GM13976 (cell line): ENCODE measurements around the gene ROMO1.

Experiments
- DNase-seq: peaks from one replicate; pipeline ENCODE4 v3.0.0; 2012; ENCODE audit warnings: low spot score
- in situ Hi-C: fragments of 300-500 bp; cut with MboI; formaldehyde crosslinking; loops from one replicate; pipeline ENCODE4 v1.12.0; 2022; ENCODE audit warnings: low sequenced_read_pairs, mixed read lengths, inconsistent platforms; ENCODE audit not compliant: unreplicated experiment
- TF ChIP-seq, protein P1 (sequence below): IDR thresholded peaks from 2 replicates; pipeline ENCODE4 v1.5.1; 2012; ENCODE audit warnings: borderline replicate concordance, mild to moderate bottlenecking; ENCODE audit not compliant: insufficient read depth; ENCODE audit errors: extremely low read depth, missing control alignments, control extremely low read depth

Gene ROMO1

GRCh38 chr20:35654415-35654814 is 44.8 kb upstream of the ROMO1 start:
- in situ Hi-C loops, result no loop called here
- TF ChIP-seq, protein P1, sequence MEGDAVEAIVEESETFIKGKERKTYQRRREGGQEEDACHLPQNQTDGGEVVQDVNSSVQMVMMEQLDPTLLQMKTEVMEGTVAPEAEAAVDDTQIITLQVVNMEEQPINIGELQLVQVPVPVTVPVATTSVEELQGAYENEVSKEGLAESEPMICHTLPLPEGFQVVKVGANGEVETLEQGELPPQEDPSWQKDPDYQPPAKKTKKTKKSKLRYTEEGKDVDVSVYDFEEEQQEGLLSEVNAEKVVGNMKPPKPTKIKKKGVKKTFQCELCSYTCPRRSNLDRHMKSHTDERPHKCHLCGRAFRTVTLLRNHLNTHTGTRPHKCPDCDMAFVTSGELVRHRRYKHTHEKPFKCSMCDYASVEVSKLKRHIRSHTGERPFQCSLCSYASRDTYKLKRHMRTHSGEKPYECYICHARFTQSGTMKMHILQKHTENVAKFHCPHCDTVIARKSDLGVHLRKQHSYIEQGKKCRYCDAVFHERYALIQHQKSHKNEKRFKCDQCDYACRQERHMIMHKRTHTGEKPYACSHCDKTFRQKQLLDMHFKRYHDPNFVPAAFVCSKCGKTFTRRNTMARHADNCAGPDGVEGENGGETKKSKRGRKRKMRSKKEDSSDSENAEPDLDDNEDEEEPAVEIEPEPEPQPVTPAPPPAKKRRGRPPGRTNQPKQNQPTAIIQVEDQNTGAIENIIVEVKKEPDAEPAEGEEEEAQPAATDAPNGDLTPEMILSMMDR, result no peak
- DNase-seq, result no peak

GRCh38 chr20:35657271-35657670 is 41.9 kb upstream of the ROMO1 start:
- TF ChIP-seq, protein P1, result no peak
- no peak for DNase-seq
- in situ Hi-C loops, result no loop called here

DNA sequence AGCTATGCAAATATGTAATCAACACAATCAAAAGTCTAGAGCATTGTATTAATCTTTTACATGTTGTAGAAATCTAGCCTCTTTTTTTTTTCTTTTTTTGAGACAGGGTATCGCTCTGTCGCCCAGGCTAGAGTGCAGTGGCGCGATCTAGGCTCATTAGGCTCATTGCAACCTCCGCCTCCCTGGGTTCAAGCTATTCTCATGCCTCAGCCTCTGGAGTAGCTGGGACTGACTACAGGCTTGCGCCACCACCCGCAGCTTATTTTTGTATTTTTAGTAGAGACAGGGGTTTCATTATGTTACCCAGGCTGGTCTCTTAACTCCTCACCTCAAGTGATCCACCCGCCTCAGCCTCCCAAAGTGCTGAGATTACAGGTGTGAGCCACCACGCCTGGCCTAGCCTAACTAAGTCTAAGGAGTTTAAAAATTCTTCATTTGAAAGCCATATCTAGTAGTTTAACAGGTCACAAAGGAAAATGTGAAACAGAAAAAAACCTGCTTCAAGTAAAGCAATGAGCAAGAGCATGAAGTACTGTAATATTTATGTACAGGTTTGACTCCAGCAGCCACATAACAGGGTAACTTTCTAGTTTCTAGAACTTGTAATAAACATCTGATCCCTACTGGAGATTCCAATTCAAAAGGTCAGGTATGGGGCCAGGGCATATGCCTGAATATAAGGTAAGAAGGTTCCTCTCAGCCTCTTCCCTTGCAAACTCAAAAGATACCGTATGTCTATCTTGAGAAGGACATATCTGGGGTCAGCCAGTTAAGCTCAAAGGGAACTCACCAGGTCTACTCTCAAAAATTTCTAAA is 38.9 kb upstream of the ROMO1 start:
- TF ChIP-seq, protein P1, result no peak
- no peak for DNase-seq
- in situ Hi-C loops, result no loop called here

DNA sequence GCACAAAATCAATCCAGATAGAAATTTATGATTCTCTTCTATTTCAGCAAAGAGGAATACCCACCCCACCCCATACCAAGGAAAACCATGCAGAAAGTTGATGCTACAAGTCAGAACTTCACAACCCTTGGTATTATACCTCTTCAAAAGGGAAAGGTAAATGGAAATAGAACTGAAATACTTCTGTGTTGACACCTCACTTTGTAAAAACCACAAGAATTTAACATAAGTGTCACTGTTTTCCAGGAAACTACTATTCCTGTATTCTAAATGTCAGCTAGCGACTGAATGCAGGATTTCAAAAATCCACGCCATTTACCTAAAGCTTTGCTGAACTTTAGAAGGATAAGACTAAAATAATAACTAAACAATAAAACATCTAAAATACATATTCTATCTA is 38.2 kb upstream of the ROMO1 start:
- TF ChIP-seq, protein P1, result no peak
- no peak for DNase-seq
- in situ Hi-C loops, result no loop called here

- no peak for DNase-seq
- TF ChIP-seq, protein P1, result no peak
- in situ Hi-C loops, result no loop called here
Observed at GRCh38 chr20:35661908-35662307, 37.3 kb upstream of the ROMO1 start.

- TF ChIP-seq, protein P1, result no peak
- DNase-seq, result no peak
- in situ Hi-C loops, result no loop called here
Observed at GRCh38 chr20:35662551-35662950, 36.7 kb upstream of the ROMO1 start.
